H1 (cell line): ENCODE measurements around the gene VWF. TPM values are rescaled to one million over a fixed set of nuclear protein-coding genes. Genes with fewer than 3 reads are reported as not detected.

Experiments
- CTCF ChIA-PET: fragments of 300-600 bp; sonication (Branson Sonifier 250); formaldehyde crosslinking; loops from one replicate; lab custom pipeline; 2021; ENCODE audit not compliant: partially characterized antibody; lab: Charles Lee
- POLR2A ChIA-PET: fragments of 300-600 bp; sonication (Branson Sonifier 250); formaldehyde crosslinking; loops from one replicate; lab custom pipeline; 2021; ENCODE audit warnings: inconsistent platforms; ENCODE audit not compliant: partially characterized antibody; lab: Charles Lee
- DNase-seq, 2 experiments: peaks; one replicate each; pipeline versions ENCODE4 v3.0.0 to v3.0.0-alpha.2; 2010 to 2022; ENCODE audit warnings: low spot score in 2 of 2, low read depth in 1 of 2, mixed read lengths in 1 of 2
- FAIRE-seq: peaks from 2 replicates; lab custom pipeline; 2011; peaks lifted over from hg19 to GRCh38; lab: Jason Lieb, UNC
- H2AFZ ChIP-seq: 2 replicates; pipeline ENCODE4 v1.8.1; 2012; ENCODE audit warnings: low read length, inconsistent platforms
- H2AK5ac ChIP-seq: 2 replicates; pipeline ENCODE4 v1.6.1; 2013; ENCODE audit warnings: low read depth, low read length
- H2BK120ac ChIP-seq: replicated peaks from 2 replicates; pipeline ENCODE3; 2013; ENCODE audit warnings: low read depth, low read length, inconsistent platforms
- H2BK12ac ChIP-seq: 2 replicates; pipeline ENCODE4 v1.6.1; 2013; ENCODE audit warnings: low read depth, low read length
- H2BK15ac ChIP-seq: 2 replicates; pipeline ENCODE4 v1.6.1; 2013; ENCODE audit warnings: low read length
- H2BK20ac ChIP-seq: 2 replicates; pipeline ENCODE4 v1.6.1; 2013; ENCODE audit warnings: low read length
- H2BK5ac ChIP-seq: 2 replicates; pipeline ENCODE4 v1.6.1; 2013; ENCODE audit warnings: low read depth, low read length
- H3K14ac ChIP-seq: 2 replicates; pipeline ENCODE4 v1.6.1; 2013; ENCODE audit warnings: inconsistent platforms; ENCODE audit not compliant: insufficient read length
- H3K18ac ChIP-seq: 2 replicates; pipeline ENCODE4 v1.6.1; 2013; ENCODE audit warnings: low read length; ENCODE audit errors: extremely low read depth
- H3K23ac ChIP-seq: 2 replicates; pipeline ENCODE4 v1.6.1; 2013; ENCODE audit warnings: inconsistent platforms; ENCODE audit not compliant: insufficient read length
- H3K23me2 ChIP-seq: 2 replicates; pipeline ENCODE4 v1.6.1; 2013; ENCODE audit warnings: low read depth, low read length
- H3K27ac ChIP-seq: 2 replicates; pipeline ENCODE4 v1.6.1; 2011; ENCODE audit warnings: low read depth, low read length, inconsistent platforms
- H3K27me3 ChIP-seq, 4 experiments: replicated peaks in 1 of 4; 1 replicate in 1 of 4; 2 replicates in 3 of 4; pipeline versions ENCODE4 v1.6.1 to v1.8.1; 2011 to 2013; ENCODE audit warnings: low read length in 3 of 4, mild to moderate bottlenecking in 3 of 4, inconsistent platforms in 2 of 4, mixed read lengths in 2 of 4, moderate library complexity in 1 of 4; ENCODE audit not compliant: control insufficient read depth in 3 of 4, insufficient read depth in 3 of 4; ENCODE audit errors: extremely low read depth in 1 of 4
- H3K36me3 ChIP-seq, 4 experiments: 2 replicates each; pipeline versions ENCODE4 v1.6.1 to v1.8.1; 2011 to 2013; ENCODE audit warnings: mild to moderate bottlenecking in 4 of 4, low read length in 3 of 4, moderate library complexity in 2 of 4, control low read depth in 1 of 4, inconsistent platforms in 1 of 4; ENCODE audit not compliant: insufficient read depth in 4 of 4, control insufficient read depth in 2 of 4
- H3K4ac ChIP-seq: replicated peaks from 2 replicates; pipeline ENCODE3; 2013; ENCODE audit warnings: low read length, low read depth, mixed read lengths, inconsistent platforms; ENCODE audit not compliant: insufficient read length
- H3K4me1 ChIP-seq, 4 experiments: replicated peaks in 1 of 4; 1 replicate in 1 of 4; 2 replicates in 3 of 4; pipeline versions ENCODE4 v1.6.1 to v1.8.1; 2011 to 2013; ENCODE audit warnings: low read length in 3 of 4, inconsistent platforms in 2 of 4, mixed read lengths in 1 of 4; ENCODE audit not compliant: insufficient read depth in 4 of 4, control insufficient read depth in 3 of 4
- H3K4me2 ChIP-seq, 2 experiments: 2 replicates each; pipeline versions ENCODE4 v1.6.1 to v1.8.1; 2011 to 2013; ENCODE audit warnings: low read depth in 2 of 2, low read length in 2 of 2, control low read depth in 1 of 2, inconsistent platforms in 1 of 2, mild to moderate bottlenecking in 1 of 2; ENCODE audit not compliant: insufficient read depth in 1 of 2
- H3K4me3 ChIP-seq, 4 experiments: fragments of 200-600, 300-600 bp in 1 of 4; sonication (generic), shearing (Covaris generic), sonication (Bioruptor Twin) in 1 of 4; 2 replicates each; pipeline versions ENCODE4 v1.5.1 to v1.8.1; 2011 to 2016; ENCODE audit warnings: low read length in 4 of 4, low read depth in 3 of 4, control low read depth in 2 of 4, inconsistent platforms in 2 of 4, mild to moderate bottlenecking in 2 of 4, mixed read lengths in 1 of 4, moderate library complexity in 1 of 4; ENCODE audit not compliant: insufficient read depth in 2 of 4; ENCODE audit errors: extremely low read depth in 1 of 4
- H3K56ac ChIP-seq: replicated peaks from 2 replicates; pipeline ENCODE3; 2013; ENCODE audit warnings: low read depth, mild to moderate bottlenecking, mixed read lengths, low read length, inconsistent platforms; ENCODE audit not compliant: insufficient read length
- H3K79me1 ChIP-seq: 2 replicates; pipeline ENCODE4 v1.6.1; 2013; ENCODE audit warnings: low read depth, low read length, control low read depth
- H3K79me2 ChIP-seq, 2 experiments: 2 replicates each; pipeline versions ENCODE4 v1.6.1 to v1.8.1; 2012 to 2013; ENCODE audit warnings: low read length in 2 of 2, mild to moderate bottlenecking in 2 of 2, inconsistent platforms in 1 of 2; ENCODE audit not compliant: insufficient read depth in 2 of 2, control insufficient read depth in 1 of 2
- H3K9ac ChIP-seq, 4 experiments: replicated peaks in 1 of 4; 1 replicate in 1 of 4; 2 replicates in 3 of 4; pipeline versions ENCODE4 v1.6.1 to v1.8.1; 2011 to 2013; ENCODE audit warnings: low read depth in 3 of 4, low read length in 3 of 4, control low read depth in 2 of 4, mild to moderate bottlenecking in 2 of 4, moderate library complexity in 2 of 4, inconsistent platforms in 1 of 4; ENCODE audit errors: extremely low read depth in 1 of 4
- H3K9me3 ChIP-seq, 2 experiments: 2 replicates each; pipeline versions ENCODE4 v1.6.1 to v1.8.1; 2012 to 2013; ENCODE audit warnings: mild to moderate bottlenecking in 2 of 2, moderate library complexity in 2 of 2, control low read depth in 1 of 2, inconsistent platforms in 1 of 2, low read depth in 1 of 2, low read length in 1 of 2, mixed read lengths in 1 of 2; ENCODE audit not compliant: insufficient read depth in 2 of 2
- H4K20me1 ChIP-seq, 2 experiments: replicated peaks in 1 of 2; 2 replicates each; pipeline versions ENCODE3 to v1.8.1; 2011 to 2013; ENCODE audit warnings: inconsistent platforms in 2 of 2, low read length in 2 of 2, mild to moderate bottlenecking in 1 of 2; ENCODE audit not compliant: insufficient read depth in 2 of 2, control insufficient read depth in 1 of 2
- H4K5ac ChIP-seq: 2 replicates; pipeline ENCODE4 v1.6.1; 2013; ENCODE audit warnings: low read length, low read depth, mixed read lengths, inconsistent platforms; ENCODE audit not compliant: insufficient read length
- H4K8ac ChIP-seq: 2 replicates; pipeline ENCODE4 v1.8.0; 2013; ENCODE audit warnings: mild to moderate bottlenecking, moderate library complexity, low read length, inconsistent platforms; ENCODE audit not compliant: insufficient read depth; ENCODE audit errors: extremely low read depth
- H4K91ac ChIP-seq: replicated peaks from 2 replicates; pipeline ENCODE3; 2013; ENCODE audit warnings: low read length, mixed read lengths, inconsistent platforms; ENCODE audit not compliant: insufficient read length
- CHD1 ChIP-seq: IDR thresholded peaks from 2 replicates; pipeline ENCODE4 v1.6.1; 2012; ENCODE audit warnings: low read depth, low read length, improper control_type of control experiment
- CREB1 ChIP-seq: IDR thresholded peaks from 2 replicates; pipeline ENCODE4 v1.6.1; 2012; ENCODE audit warnings: inconsistent platforms
- EP300 ChIP-seq, 2 experiments: IDR thresholded peaks; 1 replicate in 1 of 2; 2 replicates in 1 of 2; pipeline ENCODE4 v1.6.1; 2011 to 2012; ENCODE audit warnings: low read depth in 2 of 2, low read length in 2 of 2, mild to moderate bottlenecking in 2 of 2, borderline replicate concordance in 1 of 2, inconsistent platforms in 1 of 2, moderate library complexity in 1 of 2
- KDM1A ChIP-seq: fragments of 200-600, 300-600 bp; sonication (generic); IDR thresholded peaks from 2 replicates; pipeline ENCODE4 v1.7.1; 2016; ENCODE audit warnings: mild to moderate bottlenecking, low read length, borderline replicate concordance
- KDM4A ChIP-seq: IDR thresholded peaks from one replicate; pipeline ENCODE4 v1.7.1; 2012; ENCODE audit warnings: low read depth, mild to moderate bottlenecking, moderate library complexity, low read length, inconsistent platforms; ENCODE audit not compliant: severe bottlenecking
- MAFK ChIP-seq: IDR thresholded peaks from 2 replicates; pipeline ENCODE4 v1.6.1; 2012; ENCODE audit warnings: low read depth, mild to moderate bottlenecking, improper control_type of control experiment, low read length
- POLR2AphosphoS5 ChIP-seq: IDR thresholded peaks from 2 replicates; pipeline ENCODE4 v1.6.1; 2011; ENCODE audit warnings: low read depth, low read length
- SIN3A ChIP-seq, 2 experiments: IDR thresholded peaks in 1 of 2; conservative IDR thresholded peaks in 1 of 2; 2 replicates each; pipeline ENCODE4 v1.6.1; 2011 to 2012; ENCODE audit warnings: low read length in 2 of 2, improper control_type of control experiment in 1 of 2, low read depth in 1 of 2, mild to moderate bottlenecking in 1 of 2
- TBP ChIP-seq: IDR thresholded peaks from 2 replicates; pipeline ENCODE4 v1.6.1; 2011; ENCODE audit warnings: low read depth, low read length, improper control_type of control experiment
- USF2 ChIP-seq: IDR thresholded peaks from 2 replicates; pipeline ENCODE4 v1.6.1; 2011; ENCODE audit warnings: low read length, improper control_type of control experiment
- WGBS, 2 experiments: shearing (Covaris generic) in 1 of 2; methylation state at CpG; one replicate each; pipeline versions ENCODE4 v1.1.6 to v1.1.7; 2013 to 2015; ENCODE audit warnings: low lambda C conversion rate in 2 of 2, mixed read lengths in 2 of 2, inconsistent platforms in 1 of 2, low coverage in 1 of 2, missing lambda C conversion rate in 1 of 2; ENCODE audit not compliant: insufficient replicate concordance in 2 of 2, insufficient coverage in 1 of 2, insufficient read length in 1 of 2; ENCODE audit errors: extremely low coverage in 1 of 2, missing lambda C conversion rate in 1 of 2; 5-methylcytosine and 5-hydroxymethylcytosine counted together
- polyA plus RNA-seq, 7 experiments: library from polyadenylated mRNA; depleted of rRNA in 3 of 7; stranded (reverse) in 5 of 7; unstranded in 2 of 7; fragments of >200 nt in 5 of 7; fragments of 200-250 nt in 2 of 7; gene quantifications; 1 replicate in 5 of 7; 2 replicates in 1 of 7; 4 replicates in 1 of 7; pipeline versions ENCODE4 v1.2.1 to v1.2.3, GENCODE V29; 2011 to 2013; ENCODE audit warnings: missing spikeins in 2 of 7, mixed read lengths in 2 of 7
- total RNA-seq: library from RNA; stranded (reverse); fragmentation: NEBNext Ultra II Directional; extraction: Animal tissue kit (Norgen Biotek cat#: 25700); gene quantifications from 2 replicates; pipeline ENCODE4 v1.2.1, GENCODE V29; 2021

Gene VWF
- total and polyA plus RNA-seq, 2 of the 8 experiments (the other 6 are each of a cell fraction or from before 2014, with no cell fraction given) = 0.39 to 0.60 TPM

GRCh38 chr12:6104027-6104426, 20.4 kb downstream of the VWF start:
- no peak overlapping the region for H2AK5ac ChIP-seq
- no peak overlapping the region for H4K91ac ChIP-seq
- H2AFZ ChIP-seq = no peak overlapping the region
- ChIA-PET POLR2A (no interaction called here), CTCF (no interaction called here)
- no peak overlapping the region for H2BK15ac ChIP-seq
- no peaks in the 10 kb centered on the region for H3K9me3 ChIP-seq
- no peak overlapping the region for H2BK20ac ChIP-seq
- H3K4me3 ChIP-seq = no peak overlapping the region
- no peaks in the 10 kb centered on the region for H3K36me3 ChIP-seq
- H4K20me1 ChIP-seq = no peaks in the 10 kb centered on the region
- H3K79me1 ChIP-seq = no peaks in the 10 kb centered on the region
- H3K14ac ChIP-seq = no peak overlapping the region
- no peak overlapping the region for H4K5ac ChIP-seq
- no peaks in the 10 kb centered on the region for H3K27me3 ChIP-seq
- H3K79me2 ChIP-seq = no peaks in the 10 kb centered on the region
- TF ChIP-seq MAFK = no peak
- TF ChIP-seq EP300 (IDR thresholded peaks at IDR 0.05; ENCODE audit: borderline replicate concordance in 1 of 2, low read depth in 2 of 2, low read length in 2 of 2) = no peak
- no peak for TF ChIP-seq USF2
- TF ChIP-seq KDM4A = no peak
- TF ChIP-seq KDM1A = no peak
- TF ChIP-seq SIN3A (conservative IDR thresholded peaks at IDR 0.05 in 1 of 2, IDR thresholded peaks at IDR 0.05 in 1 of 2; ENCODE audit: low read depth in 1 of 2, low read length in 2 of 2) = no peak
- TF ChIP-seq POLR2AphosphoS5 = no peak
- TF ChIP-seq CREB1 = no peak
- TF ChIP-seq TBP = no peak
- no peak for TF ChIP-seq CHD1
- TF ChIP-seq, all 59 proteins: peak for 0
- no peak overlapping the region for H2BK5ac ChIP-seq
- H3K4me1 ChIP-seq = no peaks in the 10 kb centered on the region
- FAIRE-seq (no peak), DNase-seq (no peak)
- H4K8ac ChIP-seq = no peak overlapping the region
- H3K56ac ChIP-seq = no peak overlapping the region
- no peak overlapping the region for H3K23ac ChIP-seq
- H2BK120ac ChIP-seq = no peak overlapping the region
- no peak overlapping the region for H3K9ac ChIP-seq
- H3K4ac ChIP-seq = no peak overlapping the region
- H3K27ac ChIP-seq = no peak overlapping the region
- H2BK12ac ChIP-seq = no peak overlapping the region
- no peak overlapping the region for H3K18ac ChIP-seq
- no peaks in the 10 kb centered on the region for H3K23me2 ChIP-seq
- no peak overlapping the region for H3K4me2 ChIP-seq
- 93% methylated on average over 3 of the region's 3 CpGs; no CpG with 5 or more reads in 1 of the 2 experiments for WGBS, 2 experiments
